CD4-positive, alpha-beta T cell treated with Interferon gamma for 1 hour (primary cell): ENCODE measurements around the gene ECSCR.
A peak's percentile ranks its signal among the peaks of the same experiment; 100 is the strongest.
"Not testable (repeated sequence)": the region's sequence is repeated elsewhere in the genome, so short reads cannot be mapped to it uniquely, and the experiment has no call there.

Experiments used
- DNase-seq: peaks from one replicate; pipeline ENCODE4 v3.0.0-alpha.2; 2020

Gene ECSCR

GRCh38 chr5:139443831-139444453 is 18.6 kb downstream of the ECSCR start:
- no peak for DNase-seq

GRCh38 chr5:139440416-139440815 is 22.1 kb downstream of the ECSCR start:
- not testable (repeated sequence) for DNase-seq

- DNase-seq = peak; percentile 90
These were observed 23.3 kb downstream of the ECSCR start, which contains the start of gene DNAJC18 for GRCh38 chr5:139439013-139439903. Gene DNAJC18, minus strand, starts transcription at chr5:139439525. Its CDS starts 80 bp downstream, at chr5:139439445.

- DNase-seq = no peak
These were observed 23.9 kb downstream of the ECSCR start for GRCh38 chr5:139438707-139439012.

- DNase-seq = no peak
These were observed 26.9 kb downstream of the ECSCR start for GRCh38 chr5:139435676-139436075.

GRCh38 chr5:139431706-139432105 is 30.8 kb downstream of the ECSCR start:
- no peak for DNase-seq

GRCh38 chr5:139430015-139430414 is 32.5 kb downstream of the ECSCR start:
- no peak for DNase-seq

- no peak for DNase-seq
These were observed 36.2 kb downstream of the ECSCR start for GRCh38 chr5:139426203-139426885.

GRCh38 chr5:139425497-139425896 is 37.0 kb downstream of the ECSCR start:
- no peak for DNase-seq

GRCh38 chr5:139422307-139422893 is 40.1 kb downstream of the ECSCR start:
- DNase-seq = peak; percentile 50

- DNase-seq = no peak
These were observed 43.0 kb downstream of the ECSCR start for GRCh38 chr5:139419226-139420192.

- no peak for DNase-seq
These were observed 43.8 kb downstream of the ECSCR start for GRCh38 chr5:139418793-139419192.

- no peak for DNase-seq
These were observed 45.3 kb downstream of the ECSCR start for GRCh38 chr5:139417214-139417613.

- no peak for DNase-seq
These were observed 45.9 kb downstream of the ECSCR start for GRCh38 chr5:139416651-139417050.

GRCh38 chr5:139415869-139416268 is 46.7 kb downstream of the ECSCR start:
- no peak for DNase-seq

- no peak for DNase-seq
These were observed 47.2 kb downstream of the ECSCR start for GRCh38 chr5:139415221-139415861.

- no peak for DNase-seq
These were observed 47.9 kb downstream of the ECSCR start for GRCh38 chr5:139414581-139415130.

GRCh38 chr5:139413963-139414362 is 48.6 kb downstream of the ECSCR start:
- no peak for DNase-seq

- no peak for DNase-seq
These were observed 49.4 kb downstream of the ECSCR start for GRCh38 chr5:139413153-139413552.

GRCh38 chr5:139410993-139411828 is 51.3 kb downstream of the ECSCR start:
- no peak for DNase-seq
